DOHH2 (cell line): Measurements from ENCODE around the gene PPFIBP1.

Source experiments
- H3F3A ChIP-seq: fragments of 200-600 bp; sonication (generic), shearing (Covaris generic); 2 replicates; pipeline ENCODE4 v1.6.0; 2016; ENCODE audit warnings: antibody characterized with exemption, mild to moderate bottlenecking; ENCODE audit not compliant: control insufficient read depth, insufficient read depth
- H3K27ac ChIP-seq: fragments of 200-600 bp; sonication (generic); 2 replicates; pipeline ENCODE4 v1.5.1; 2014; ENCODE audit warnings: low read depth, mild to moderate bottlenecking, low read length, moderate library complexity
- H3K27me3 ChIP-seq: fragments of 200-600 bp; sonication (generic); 2 replicates; pipeline ENCODE4 v1.6.1; 2014; ENCODE audit warnings: mild to moderate bottlenecking, low read length, mixed read lengths; ENCODE audit not compliant: control insufficient read depth
- H3K36me3 ChIP-seq: fragments of 200-600 bp; sonication (generic); 2 replicates; pipeline ENCODE4 v1.6.1; 2014; ENCODE audit warnings: mild to moderate bottlenecking, low read length, moderate library complexity, mixed read lengths; ENCODE audit not compliant: control insufficient read depth
- H3K4me1 ChIP-seq: fragments of 200-600 bp; sonication (generic); 2 replicates; pipeline ENCODE4 v1.6.1; 2014; ENCODE audit warnings: mild to moderate bottlenecking, low read length, mixed read lengths; ENCODE audit not compliant: control insufficient read depth
- H3K4me2 ChIP-seq: fragments of 200-600 bp; sonication (generic); 2 replicates; pipeline ENCODE4 v1.6.0; 2014; ENCODE audit warnings: mild to moderate bottlenecking, low read length, moderate library complexity
- H3K4me3 ChIP-seq: fragments of 200-600 bp; sonication (generic); 2 replicates; pipeline ENCODE4 v1.5.1; 2014; ENCODE audit warnings: mild to moderate bottlenecking, low read length, mixed read lengths
- H3K79me2 ChIP-seq: fragments of 200-600 bp; sonication (generic); 2 replicates; pipeline ENCODE4 v1.6.1; 2014; ENCODE audit warnings: mild to moderate bottlenecking, low read length, mixed read lengths; ENCODE audit not compliant: control insufficient read depth
- H3K9me2 ChIP-seq: fragments of 200-600 bp; sonication (generic); replicated peaks from 2 replicates; pipeline ENCODE4 v1.6.1; 2014; ENCODE audit warnings: mild to moderate bottlenecking, low read length, mixed read lengths; ENCODE audit not compliant: control insufficient read depth
- H3K9me3 ChIP-seq: fragments of 200-600 bp; sonication (generic); 2 replicates; pipeline ENCODE4 v1.6.1; 2014; ENCODE audit warnings: antibody characterized with exemption, low read length, mixed read lengths; ENCODE audit not compliant: control insufficient read depth, insufficient read depth
- H4K20me1 ChIP-seq: fragments of 200-600 bp; sonication (generic); 2 replicates; pipeline ENCODE4 v1.6.0; 2014; ENCODE audit warnings: low read depth, mild to moderate bottlenecking, antibody characterized with exemption, low read length, moderate library complexity; ENCODE audit not compliant: control insufficient read depth, insufficient read depth
- EZH2phosphoT487 ChIP-seq: fragments of 200-600 bp; sonication (generic); IDR thresholded peaks from 2 replicates; pipeline ENCODE4 v1.6.1; 2017; ENCODE audit warnings: borderline replicate concordance, mild to moderate bottlenecking, antibody characterized with exemption, low read length, moderate library complexity, mixed read lengths
- TF ChIP-seq, protein P1 (sequence below): fragments of 200-600 bp; sonication (generic); IDR thresholded peaks from one replicate; pipeline ENCODE4 v1.5.1; 2014; ENCODE audit warnings: antibody characterized with exemption, mild to moderate bottlenecking, low read depth, low read length; ENCODE audit not compliant: poor library complexity, severe bottlenecking

PPFIBP1 gene

DNA sequence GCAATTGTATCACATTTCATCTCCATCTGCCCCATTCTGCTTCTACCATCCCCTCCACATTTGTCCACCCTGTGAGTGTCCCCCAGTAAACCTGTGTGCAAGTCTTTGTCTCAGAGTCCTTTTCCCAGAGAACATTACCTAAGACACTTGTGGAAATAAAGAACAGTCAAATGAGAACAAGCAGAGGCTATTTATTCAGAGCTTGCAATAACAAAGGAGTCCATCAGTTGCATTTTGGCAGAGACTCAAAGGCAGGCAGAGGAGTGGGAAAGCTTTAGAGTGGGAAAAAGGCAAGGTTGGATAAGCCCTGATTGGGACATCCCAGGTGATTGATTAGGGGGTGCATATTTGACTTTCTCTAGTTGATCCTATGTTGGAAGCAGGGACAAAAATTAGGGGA is 18.2 kb upstream of the PPFIBP1 start:
- no peak for TF ChIP-seq EZH2phosphoT487
- TF ChIP-seq, protein P1, sequence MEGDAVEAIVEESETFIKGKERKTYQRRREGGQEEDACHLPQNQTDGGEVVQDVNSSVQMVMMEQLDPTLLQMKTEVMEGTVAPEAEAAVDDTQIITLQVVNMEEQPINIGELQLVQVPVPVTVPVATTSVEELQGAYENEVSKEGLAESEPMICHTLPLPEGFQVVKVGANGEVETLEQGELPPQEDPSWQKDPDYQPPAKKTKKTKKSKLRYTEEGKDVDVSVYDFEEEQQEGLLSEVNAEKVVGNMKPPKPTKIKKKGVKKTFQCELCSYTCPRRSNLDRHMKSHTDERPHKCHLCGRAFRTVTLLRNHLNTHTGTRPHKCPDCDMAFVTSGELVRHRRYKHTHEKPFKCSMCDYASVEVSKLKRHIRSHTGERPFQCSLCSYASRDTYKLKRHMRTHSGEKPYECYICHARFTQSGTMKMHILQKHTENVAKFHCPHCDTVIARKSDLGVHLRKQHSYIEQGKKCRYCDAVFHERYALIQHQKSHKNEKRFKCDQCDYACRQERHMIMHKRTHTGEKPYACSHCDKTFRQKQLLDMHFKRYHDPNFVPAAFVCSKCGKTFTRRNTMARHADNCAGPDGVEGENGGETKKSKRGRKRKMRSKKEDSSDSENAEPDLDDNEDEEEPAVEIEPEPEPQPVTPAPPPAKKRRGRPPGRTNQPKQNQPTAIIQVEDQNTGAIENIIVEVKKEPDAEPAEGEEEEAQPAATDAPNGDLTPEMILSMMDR: no peak
- H3K27ac ChIP-seq: no peak overlapping the region
- no peaks in the 10 kb centered on the region for H3K4me1 ChIP-seq
- H3K27me3 ChIP-seq: no peaks in the 10 kb centered on the region
- no peaks in the 10 kb centered on the region for H3K36me3 ChIP-seq
- H3K9me2 ChIP-seq: no peaks in the 10 kb centered on the region
- H3K79me2 ChIP-seq: no peaks in the 10 kb centered on the region
- peaks cover 3% of the 10 kb centered on the region; the same call in 1 of the 2 replicates for H3K9me3 ChIP-seq
- H3K4me3 ChIP-seq: no peak overlapping the region
- no peaks in the 10 kb centered on the region for H3F3A ChIP-seq
- no peak overlapping the region for H3K4me2 ChIP-seq
- H4K20me1 ChIP-seq: no peaks in the 10 kb centered on the region

- Histone ChIP-seq H3K9me2 (no peaks in the 10 kb centered on the region), H3K27ac (no peak overlapping the region), H3F3A (no peaks in the 10 kb centered on the region), H4K20me1 (no peaks in the 10 kb centered on the region), H3K79me2 (no peaks in the 10 kb centered on the region), H3K4me3 (no peak overlapping the region), H3K9me3 (peaks cover 3% of the 10 kb centered on the region; the same call in 1 of the 2 replicates), H3K27me3 (no peaks in the 10 kb centered on the region), H3K4me1 (no peaks in the 10 kb centered on the region), H3K4me2 (no peak overlapping the region), H3K36me3 (no peaks in the 10 kb centered on the region)
- TF ChIP-seq, protein P1: no peak
- no peak for TF ChIP-seq EZH2phosphoT487
Measured at GRCh38 chr12:27506645-27507189, 17.3 kb upstream of the PPFIBP1 start.

DNA sequence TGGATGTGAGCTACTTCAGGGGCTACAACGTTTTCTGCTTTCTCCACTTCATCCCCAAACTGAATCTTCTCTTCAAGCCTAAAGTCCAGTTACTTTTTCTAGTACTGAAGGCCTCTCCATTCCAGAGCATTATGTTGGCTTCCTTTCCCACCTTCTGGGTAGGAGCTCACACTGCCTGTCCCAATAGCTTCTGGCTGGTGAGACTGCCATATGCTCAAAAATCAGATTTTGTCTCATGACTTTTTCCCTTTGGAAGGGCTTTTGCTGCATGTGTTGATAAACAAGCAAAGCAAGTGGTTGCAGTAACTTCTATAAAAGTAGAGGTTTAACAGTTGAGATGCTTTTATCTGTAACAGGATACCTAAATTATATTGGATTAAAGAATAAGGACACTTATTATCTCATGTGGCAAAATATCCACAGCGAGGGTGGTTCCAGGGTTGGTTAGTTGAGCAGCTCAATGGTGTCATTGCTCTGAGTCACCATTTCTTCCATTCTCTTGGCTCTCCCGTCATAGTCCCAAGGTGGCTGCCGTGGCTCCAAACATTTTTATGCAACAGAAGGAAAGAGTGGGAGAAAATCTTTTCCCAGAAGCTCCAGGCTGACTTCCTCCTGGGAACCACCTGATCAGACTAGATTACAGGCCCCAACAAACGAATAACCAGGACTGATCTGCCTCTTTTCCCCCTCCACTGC is 15.1 kb upstream of the PPFIBP1 start:
- Histone ChIP-seq H3K4me2 (no peak overlapping the region), H3K27me3 (no peaks in the 10 kb centered on the region), H3K79me2 (no peaks in the 10 kb centered on the region), H3K27ac (no peak overlapping the region), H4K20me1 (no peaks in the 10 kb centered on the region), H3F3A (no peaks in the 10 kb centered on the region), H3K4me3 (no peak overlapping the region), H3K9me2 (no peaks in the 10 kb centered on the region), H3K4me1 (no peaks in the 10 kb centered on the region), H3K36me3 (no peaks in the 10 kb centered on the region), H3K9me3 (peaks cover 3% of the 10 kb centered on the region; the same call in 1 of the 2 replicates)
- TF ChIP-seq, protein P1: no peak
- TF ChIP-seq EZH2phosphoT487: no peak
